K562 (cell line): ENCODE measurements around the gene SNAP23. TPM values are rescaled to one million over a fixed set of nuclear protein-coding genes. Genes with fewer than 3 reads are reported as not detected.
A peak's percentile ranks its signal among the peaks of the same experiment; 100 is the strongest.

Experiments used
- BRF1 ChIP-seq: IDR thresholded peaks from 3 replicates; pipeline ENCODE4 v1.6.1; 2011; ENCODE audit warnings: borderline replicate concordance, mild to moderate bottlenecking; ENCODE audit not compliant: insufficient read length; ENCODE audit errors: extremely low read depth
- CBX2 ChIP-seq: fragments of 200-600 bp; sonication (generic); IDR thresholded peaks from one replicate; pipeline ENCODE4 v1.6.1; 2012; ENCODE audit warnings: mild to moderate bottlenecking, low read length, inconsistent platforms; ENCODE audit not compliant: insufficient read depth, poor library complexity, severe bottlenecking
- DMBX1 ChIP-seq: fragments of 250-450 bp; sonication (Bioruptor Pico); IDR thresholded peaks from 2 replicates; pipeline ENCODE4 v1.8.0; 2022; ENCODE audit warnings: inconsistent platforms, mild to moderate bottlenecking, moderate library complexity, borderline replicate concordance
- ELF1 ChIP-seq: fragments of 200-800 bp; sonication (Bioruptor generic); IDR thresholded peaks from 2 replicates; pipeline ENCODE4 v1.6.1; 2016; ENCODE audit warnings: missing genetic modification characterization, missing compliant biosample characterization
- FOXK2 ChIP-seq, 2 experiments: fragments of 450-650 bp; IDR thresholded peaks in 1 of 2; conservative IDR thresholded peaks in 1 of 2; 2 replicates each; pipeline ENCODE4 v1.6.1; 2016; ENCODE audit warnings: low read depth in 2 of 2, mild to moderate bottlenecking in 1 of 2
- GTF2E2 ChIP-seq: fragments of 200-800 bp; sonication (Bioruptor generic); IDR thresholded peaks from 2 replicates; pipeline ENCODE4 v1.6.1; 2016; ENCODE audit warnings: missing genetic modification characterization, missing compliant biosample characterization
- MCM7 ChIP-seq, 2 experiments: fragments of 450-650 bp; IDR thresholded peaks; 2 replicates each; pipeline ENCODE4 v1.6.1; 2016 to 2018
- NELFE ChIP-seq: IDR thresholded peaks from 2 replicates; pipeline ENCODE4 v1.6.1; 2011; ENCODE audit warnings: mild to moderate bottlenecking; ENCODE audit not compliant: insufficient read depth, insufficient read length
- PTTG1 ChIP-seq: fragments of 450-650 bp; IDR thresholded peaks from 2 replicates; pipeline ENCODE4 v1.6.1; 2016; ENCODE audit warnings: low read depth, mild to moderate bottlenecking, missing genetic modification characterization, missing compliant biosample characterization
- RBM22 ChIP-seq: fragments of 200-400 bp; formaldehyde crosslinking; IDR thresholded peaks from 2 replicates; pipeline ENCODE4 v1.6.1; 2018; ENCODE audit warnings: low read length, low read depth; ENCODE audit not compliant: poor library complexity, severe bottlenecking
- SAP30 ChIP-seq: fragments of 200-600 bp; sonication (generic); IDR thresholded peaks from 2 replicates; pipeline ENCODE4 v1.6.1; 2012; ENCODE audit warnings: borderline replicate concordance, low read depth, mild to moderate bottlenecking, moderate library complexity, low read length, control low read depth, inconsistent platforms; ENCODE audit not compliant: insufficient read depth, poor library complexity, severe bottlenecking
- SP2 ChIP-seq: IDR thresholded peaks from 2 replicates; pipeline ENCODE4 v1.6.1; 2011; ENCODE audit warnings: mild to moderate bottlenecking, low read depth, low read length, moderate library complexity; ENCODE audit not compliant: poor library complexity, severe bottlenecking; ENCODE audit errors: extremely low read depth
- ZBED1 ChIP-seq: IDR thresholded peaks from 2 replicates; pipeline ENCODE4 v1.6.1; 2014
- ZNF384 ChIP-seq: IDR thresholded peaks from 2 replicates; pipeline ENCODE4 v1.6.1; 2012; ENCODE audit warnings: low read depth, low read length, improper control_type of control experiment
- ZNF79 ChIP-seq: fragments of 250-450 bp; sonication (Bioruptor Pico); IDR thresholded peaks from 2 replicates; pipeline ENCODE4 v1.4.0; 2020; ENCODE audit warnings: low read depth, mild to moderate bottlenecking, moderate library complexity
- polyA plus RNA-seq, 8 experiments: library from polyadenylated mRNA; depleted of rRNA in 4 of 8; stranded (reverse) in 5 of 8; unstranded in 3 of 8; fragments of >200 nt; fragmentation: Nextera tagmentation in 2 of 8; fragmentation: Illumina TruSeq in 1 of 8; extraction: Ambion mirVana in 2 of 8; extraction: Trizol in 1 of 8; gene quantifications; 2 replicates each; pipeline versions ENCODE4 v1.2.1 to v1.2.3, GENCODE V29; 2011 to 2014; ENCODE audit warnings: inconsistent platforms in 1 of 8, missing spikeins in 1 of 8
- total RNA-seq, 7 experiments: library from RNA; depleted of rRNA in 6 of 7; stranded (reverse); fragments of >200 nt in 6 of 7; fragmentation: Illumina TruSeq in 2 of 7; extraction: Trizol in 2 of 7; gene quantifications; 2 replicates each; pipeline versions ENCODE4 v1.2.1 to v1.2.3, GENCODE V29; 2011 to 2021; ENCODE audit warnings: low replicate concordance in 1 of 7
- TF ChIP-seq, protein P1 (sequence below): fragments of 200-600 bp; sonication (generic); IDR thresholded peaks from one replicate; pipeline ENCODE4 v1.6.1; 2012; ENCODE audit warnings: mild to moderate bottlenecking, low read depth, low read length, inconsistent platforms

The SNAP23 gene
- total and polyA plus RNA-seq, 9 of the 15 experiments (the other 6 are each of a cell fraction or from before 2014, with no cell fraction given), result 78.9 to 168 (median 117) TPM

DNA sequence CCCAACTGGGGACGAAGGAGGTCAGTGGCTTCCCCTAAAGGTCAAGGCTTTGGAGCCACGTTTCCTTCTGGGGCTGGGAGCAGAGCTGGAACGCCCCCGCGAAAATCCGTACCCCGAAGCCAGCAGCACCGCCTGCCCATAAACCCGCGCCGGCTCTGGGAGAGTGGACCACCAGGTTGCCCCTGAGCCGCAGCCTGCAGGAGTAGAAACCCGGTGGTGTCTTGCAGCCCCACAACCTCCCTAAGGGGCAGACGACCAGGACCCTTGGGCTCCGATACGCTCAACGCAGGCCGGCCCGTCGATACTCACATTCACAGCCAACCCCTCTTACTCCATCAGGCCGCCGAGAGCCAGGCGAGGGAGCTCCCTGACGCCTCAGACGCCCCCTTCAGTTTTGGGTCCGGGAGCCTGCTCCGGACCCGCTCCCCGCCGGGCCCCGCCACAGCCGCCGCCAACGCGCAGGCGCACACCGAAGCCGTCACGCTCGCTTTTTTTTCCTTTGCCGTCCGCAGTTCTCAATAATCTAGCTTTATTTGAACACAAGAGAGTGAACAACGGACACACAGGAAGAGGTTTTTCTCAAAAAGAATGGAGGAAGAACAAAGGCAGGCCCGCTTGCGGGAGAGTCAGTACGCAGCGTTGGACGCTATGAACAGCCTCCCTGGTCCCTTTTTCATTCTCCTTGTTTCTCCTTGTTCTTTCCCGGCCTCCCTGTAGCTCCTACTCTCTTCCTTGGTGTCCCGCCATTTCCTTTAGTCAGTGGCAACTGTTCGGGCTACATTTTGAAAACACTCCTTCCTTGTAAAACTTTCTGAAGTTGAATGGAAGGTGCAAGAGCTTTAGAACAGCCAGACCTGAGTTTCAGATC, 4.5 kb upstream of the SNAP23 start, which contains the start of gene ZNF106 (continued):
- TF ChIP-seq, protein P1, sequence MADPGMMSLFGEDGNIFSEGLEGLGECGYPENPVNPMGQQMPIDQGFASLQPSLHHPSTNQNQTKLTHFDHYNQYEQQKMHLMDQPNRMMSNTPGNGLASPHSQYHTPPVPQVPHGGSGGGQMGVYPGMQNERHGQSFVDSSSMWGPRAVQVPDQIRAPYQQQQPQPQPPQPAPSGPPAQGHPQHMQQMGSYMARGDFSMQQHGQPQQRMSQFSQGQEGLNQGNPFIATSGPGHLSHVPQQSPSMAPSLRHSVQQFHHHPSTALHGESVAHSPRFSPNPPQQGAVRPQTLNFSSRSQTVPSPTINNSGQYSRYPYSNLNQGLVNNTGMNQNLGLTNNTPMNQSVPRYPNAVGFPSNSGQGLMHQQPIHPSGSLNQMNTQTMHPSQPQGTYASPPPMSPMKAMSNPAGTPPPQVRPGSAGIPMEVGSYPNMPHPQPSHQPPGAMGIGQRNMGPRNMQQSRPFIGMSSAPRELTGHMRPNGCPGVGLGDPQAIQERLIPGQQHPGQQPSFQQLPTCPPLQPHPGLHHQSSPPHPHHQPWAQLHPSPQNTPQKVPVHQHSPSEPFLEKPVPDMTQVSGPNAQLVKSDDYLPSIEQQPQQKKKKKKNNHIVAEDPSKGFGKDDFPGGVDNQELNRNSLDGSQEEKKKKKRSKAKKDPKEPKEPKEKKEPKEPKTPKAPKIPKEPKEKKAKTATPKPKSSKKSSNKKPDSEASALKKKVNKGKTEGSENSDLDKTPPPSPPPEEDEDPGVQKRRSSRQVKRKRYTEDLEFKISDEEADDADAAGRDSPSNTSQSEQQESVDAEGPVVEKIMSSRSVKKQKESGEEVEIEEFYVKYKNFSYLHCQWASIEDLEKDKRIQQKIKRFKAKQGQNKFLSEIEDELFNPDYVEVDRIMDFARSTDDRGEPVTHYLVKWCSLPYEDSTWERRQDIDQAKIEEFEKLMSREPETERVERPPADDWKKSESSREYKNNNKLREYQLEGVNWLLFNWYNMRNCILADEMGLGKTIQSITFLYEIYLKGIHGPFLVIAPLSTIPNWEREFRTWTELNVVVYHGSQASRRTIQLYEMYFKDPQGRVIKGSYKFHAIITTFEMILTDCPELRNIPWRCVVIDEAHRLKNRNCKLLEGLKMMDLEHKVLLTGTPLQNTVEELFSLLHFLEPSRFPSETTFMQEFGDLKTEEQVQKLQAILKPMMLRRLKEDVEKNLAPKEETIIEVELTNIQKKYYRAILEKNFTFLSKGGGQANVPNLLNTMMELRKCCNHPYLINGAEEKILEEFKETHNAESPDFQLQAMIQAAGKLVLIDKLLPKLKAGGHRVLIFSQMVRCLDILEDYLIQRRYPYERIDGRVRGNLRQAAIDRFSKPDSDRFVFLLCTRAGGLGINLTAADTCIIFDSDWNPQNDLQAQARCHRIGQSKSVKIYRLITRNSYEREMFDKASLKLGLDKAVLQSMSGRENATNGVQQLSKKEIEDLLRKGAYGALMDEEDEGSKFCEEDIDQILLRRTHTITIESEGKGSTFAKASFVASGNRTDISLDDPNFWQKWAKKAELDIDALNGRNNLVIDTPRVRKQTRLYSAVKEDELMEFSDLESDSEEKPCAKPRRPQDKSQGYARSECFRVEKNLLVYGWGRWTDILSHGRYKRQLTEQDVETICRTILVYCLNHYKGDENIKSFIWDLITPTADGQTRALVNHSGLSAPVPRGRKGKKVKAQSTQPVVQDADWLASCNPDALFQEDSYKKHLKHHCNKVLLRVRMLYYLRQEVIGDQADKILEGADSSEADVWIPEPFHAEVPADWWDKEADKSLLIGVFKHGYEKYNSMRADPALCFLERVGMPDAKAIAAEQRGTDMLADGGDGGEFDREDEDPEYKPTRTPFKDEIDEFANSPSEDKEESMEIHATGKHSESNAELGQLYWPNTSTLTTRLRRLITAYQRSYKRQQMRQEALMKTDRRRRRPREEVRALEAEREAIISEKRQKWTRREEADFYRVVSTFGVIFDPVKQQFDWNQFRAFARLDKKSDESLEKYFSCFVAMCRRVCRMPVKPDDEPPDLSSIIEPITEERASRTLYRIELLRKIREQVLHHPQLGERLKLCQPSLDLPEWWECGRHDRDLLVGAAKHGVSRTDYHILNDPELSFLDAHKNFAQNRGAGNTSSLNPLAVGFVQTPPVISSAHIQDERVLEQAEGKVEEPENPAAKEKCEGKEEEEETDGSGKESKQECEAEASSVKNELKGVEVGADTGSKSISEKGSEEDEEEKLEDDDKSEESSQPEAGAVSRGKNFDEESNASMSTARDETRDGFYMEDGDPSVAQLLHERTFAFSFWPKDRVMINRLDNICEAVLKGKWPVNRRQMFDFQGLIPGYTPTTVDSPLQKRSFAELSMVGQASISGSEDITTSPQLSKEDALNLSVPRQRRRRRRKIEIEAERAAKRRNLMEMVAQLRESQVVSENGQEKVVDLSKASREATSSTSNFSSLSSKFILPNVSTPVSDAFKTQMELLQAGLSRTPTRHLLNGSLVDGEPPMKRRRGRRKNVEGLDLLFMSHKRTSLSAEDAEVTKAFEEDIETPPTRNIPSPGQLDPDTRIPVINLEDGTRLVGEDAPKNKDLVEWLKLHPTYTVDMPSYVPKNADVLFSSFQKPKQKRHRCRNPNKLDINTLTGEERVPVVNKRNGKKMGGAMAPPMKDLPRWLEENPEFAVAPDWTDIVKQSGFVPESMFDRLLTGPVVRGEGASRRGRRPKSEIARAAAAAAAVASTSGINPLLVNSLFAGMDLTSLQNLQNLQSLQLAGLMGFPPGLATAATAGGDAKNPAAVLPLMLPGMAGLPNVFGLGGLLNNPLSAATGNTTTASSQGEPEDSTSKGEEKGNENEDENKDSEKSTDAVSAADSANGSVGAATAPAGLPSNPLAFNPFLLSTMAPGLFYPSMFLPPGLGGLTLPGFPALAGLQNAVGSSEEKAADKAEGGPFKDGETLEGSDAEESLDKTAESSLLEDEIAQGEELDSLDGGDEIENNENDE, result no peak
- TF ChIP-seq GTF2E2 (tag) (peak; percentile 70), ELF1 (tag) (peak; percentile 93), CBX2 (no peak), DMBX1 (peak; percentile 74), BRF1 (no peak), FOXK2 (conservative IDR thresholded peaks at IDR 0.05 in 1 of 2, IDR thresholded peaks at IDR 0.05 in 1 of 2; ENCODE audit: low read depth in 2 of 2) (peak; percentile 81 to 85), MCM7 (IDR thresholded peaks at IDR 0.05) (no peak), RBM22 (no peak), ZNF79 (no peak), NELFE (no peak), PTTG1 (tag) (no peak), SAP30 (no peak), ZBED1 (no peak), ZNF384 (peak; percentile 100), SP2 (no peak)
